ENCODE data around the gene MCM5.
"Not testable (repeated sequence)": the region's sequence is repeated elsewhere in the genome, so short reads cannot be mapped to it uniquely, and the experiment has no call there.

The MCM5 gene

GRCh38 chr22:35432228-35432905, 32.4 kb downstream of the MCM5 start:
- DNase-seq (ENCODE audit: low read depth), result no peak

GRCh38 chr22:35434061-35434710, 34.2 kb downstream of the MCM5 start:
- no peak for DNase-seq (ENCODE audit: low read depth)

- no peak for DNase-seq (ENCODE audit: low read depth)
Observed at GRCh38 chr22:35435201-35435740, 35.3 kb downstream of the MCM5 start.

- DNase-seq (ENCODE audit: low read depth), result no peak
Observed at GRCh38 chr22:35436421-35436820, 36.5 kb downstream of the MCM5 start.

- no peak for DNase-seq (ENCODE audit: low read depth)
Observed at GRCh38 chr22:35437049-35437448, 37.1 kb downstream of the MCM5 start.

- DNase-seq (ENCODE audit: low read depth), result not testable (repeated sequence)
Observed at GRCh38 chr22:35438673-35439364, 38.9 kb downstream of the MCM5 start.

GRCh38 chr22:35439365-35439717, 39.4 kb downstream of the MCM5 start:
- no peak for DNase-seq (ENCODE audit: low read depth)

GRCh38 chr22:35440129-35440528, 40.2 kb downstream of the MCM5 start:
- no peak for DNase-seq (ENCODE audit: low read depth)

GRCh38 chr22:35441489-35442100, 41.7 kb downstream of the MCM5 start:
- no peak for DNase-seq (ENCODE audit: low read depth)

GRCh38 chr22:35442471-35442870, 42.5 kb downstream of the MCM5 start:
- no peak for DNase-seq (ENCODE audit: low read depth)

GRCh38 chr22:35443338-35443737, 43.4 kb downstream of the MCM5 start:
- no peak for DNase-seq (ENCODE audit: low read depth)

GRCh38 chr22:35443790-35444684, 44.1 kb downstream of the MCM5 start:
- DNase-seq (ENCODE audit: low read depth), result no peak

GRCh38 chr22:35444685-35445399, 44.9 kb downstream of the MCM5 start:
- DNase-seq (ENCODE audit: low read depth), result no peak

GRCh38 chr22:35445933-35446332, 46.0 kb downstream of the MCM5 start:
- no peak for DNase-seq (ENCODE audit: low read depth)

- no peak for DNase-seq (ENCODE audit: low read depth)
Observed at GRCh38 chr22:35446365-35446764, 46.4 kb downstream of the MCM5 start.

- DNase-seq (ENCODE audit: low read depth), result no peak
Observed at GRCh38 chr22:35448523-35448922, 48.6 kb downstream of the MCM5 start.

- no peak for DNase-seq (ENCODE audit: low read depth)
Observed at GRCh38 chr22:35449829-35450689, 50.1 kb downstream of the MCM5 start.

- DNase-seq (ENCODE audit: low read depth), result no peak
Observed at GRCh38 chr22:35450824-35451569, 51.1 kb downstream of the MCM5 start.

GRCh38 chr22:35451592-35451991, 51.7 kb downstream of the MCM5 start:
- DNase-seq (ENCODE audit: low read depth), result no peak
